MM.1S (cell line): ENCODE results near the gene PLXND1.

Source experiments
- DNase-seq: peaks from one replicate; pipeline ENCODE4 v3.0.0-alpha.2; 2015
- H2AFZ ChIP-seq: fragments of 300-600 bp; sonication (generic); 2 replicates; pipeline ENCODE4 v1.6.0; 2016; ENCODE audit warnings: antibody characterized with exemption, low read length
- H3F3A ChIP-seq: fragments of 300-600 bp; sonication (generic); 2 replicates; pipeline ENCODE4 v1.6.1; 2016; ENCODE audit warnings: mild to moderate bottlenecking, antibody characterized with exemption, low read length, moderate library complexity, mixed read lengths; ENCODE audit not compliant: insufficient read depth
- H3K27ac ChIP-seq: fragments of 300-600 bp; sonication (generic); 2 replicates; pipeline ENCODE4 v1.5.1; 2016; ENCODE audit warnings: mild to moderate bottlenecking, low read length
- H3K27me3 ChIP-seq: fragments of 300-600 bp; sonication (generic); replicated peaks from 2 replicates; pipeline ENCODE4 v1.6.0; 2016; ENCODE audit warnings: low read length; ENCODE audit not compliant: insufficient read depth
- H3K36me3 ChIP-seq: fragments of 300-600 bp; sonication (generic); replicated peaks from 2 replicates; pipeline ENCODE4 v1.6.1; 2016; ENCODE audit warnings: mild to moderate bottlenecking, low read length, mixed read lengths; ENCODE audit not compliant: insufficient read depth
- H3K4me1 ChIP-seq: fragments of 300-600 bp; sonication (generic); 2 replicates; pipeline ENCODE4 v1.6.1; 2016; ENCODE audit warnings: low read length, mixed read lengths
- H3K4me2 ChIP-seq: fragments of 300-600 bp; sonication (generic); 2 replicates; pipeline ENCODE4 v1.6.0; 2016; ENCODE audit warnings: low read depth, low read length
- H3K4me3 ChIP-seq: fragments of 300-600 bp; sonication (generic); 2 replicates; pipeline ENCODE4 v1.5.1; 2016; ENCODE audit warnings: low read length, mixed read lengths
- H3K79me2 ChIP-seq: fragments of 300-600 bp; sonication (generic); 2 replicates; pipeline ENCODE4 v1.6.1; 2016; ENCODE audit warnings: mixed run types, low read length, mixed read lengths
- H3K9ac ChIP-seq: fragments of 300-600 bp; sonication (generic); 2 replicates; pipeline ENCODE4 v1.6.1; 2016; ENCODE audit warnings: low read length, mixed read lengths
- H3K9me2 ChIP-seq: fragments of 300-600 bp; sonication (generic); replicated peaks from 2 replicates; pipeline ENCODE4 v1.6.1; 2016; ENCODE audit warnings: mild to moderate bottlenecking, low read length, mixed read lengths; ENCODE audit not compliant: insufficient read depth
- H3K9me3 ChIP-seq: fragments of 300-600 bp; sonication (generic); replicated peaks from 2 replicates; pipeline ENCODE4 v1.6.1; 2016; ENCODE audit warnings: mild to moderate bottlenecking, low read length, mixed read lengths; ENCODE audit not compliant: insufficient read depth
- H4K20me1 ChIP-seq: fragments of 300-600 bp; sonication (generic); 2 replicates; pipeline ENCODE4 v1.6.1; 2016; ENCODE audit warnings: mild to moderate bottlenecking, low read length, moderate library complexity, mixed read lengths; ENCODE audit not compliant: insufficient read depth
- CTCF ChIP-seq: fragments of 300-600 bp; sonication (generic); IDR thresholded peaks from 2 replicates; pipeline ENCODE4 v1.5.1; 2016; ENCODE audit warnings: antibody characterized with exemption, low read length, mixed read lengths
- EZH2 ChIP-seq: fragments of 300-600 bp; sonication (generic); optimal IDR thresholded peaks from 2 replicates; pipeline ENCODE3; 2017; ENCODE audit warnings: low read depth, mild to moderate bottlenecking, antibody characterized with exemption, low read length, mixed read lengths
- EZH2phosphoT487 ChIP-seq: fragments of 300-600 bp; sonication (generic); IDR thresholded peaks from 2 replicates; pipeline ENCODE4 v1.6.1; 2018; ENCODE audit warnings: antibody characterized with exemption, low read length

PLXND1 gene

GRCh38 chr3:129632056-129632455 is 25.6 kb upstream of the PLXND1 start:
- H3F3A ChIP-seq = peaks cover 2% of the 10 kb centered on the region; the same call in 1 of the 2 replicates
- no peaks in the 10 kb centered on the region for H3K79me2 ChIP-seq
- no peak overlapping the region for H3K9ac ChIP-seq
- H3K9me2 ChIP-seq = no peaks in the 10 kb centered on the region
- no peak for DNase-seq
- no peak overlapping the region for H3K27ac ChIP-seq
- no peaks in the 10 kb centered on the region for H3K36me3 ChIP-seq
- H3K4me3 ChIP-seq = no peak overlapping the region
- no peak for TF ChIP-seq CTCF
- no peak for TF ChIP-seq EZH2
- no peak for TF ChIP-seq EZH2phosphoT487
- no peak overlapping the region for H3K4me2 ChIP-seq
- H4K20me1 ChIP-seq = no peaks in the 10 kb centered on the region
- H3K27me3 ChIP-seq = no peaks in the 10 kb centered on the region
- H2AFZ ChIP-seq = no peak overlapping the region
- H3K4me1 ChIP-seq = no peaks in the 10 kb centered on the region
- H3K9me3 ChIP-seq = no peaks in the 10 kb centered on the region

GRCh38 chr3:129629011-129629410 is 22.5 kb upstream of the PLXND1 start:
- no peak for DNase-seq
- Histone ChIP-seq H3K36me3 (no peaks in the 10 kb centered on the region), H2AFZ (no peak overlapping the region), H3K27ac (no peak overlapping the region), H3K4me1 (peaks cover 5% of the 10 kb centered on the region), H4K20me1 (no peaks in the 10 kb centered on the region), H3K4me2 (no peak overlapping the region), H3K9ac (no peak overlapping the region), H3F3A (peaks cover 4% of the 10 kb centered on the region; the same call in 1 of the 2 replicates), H3K79me2 (no peaks in the 10 kb centered on the region), H3K9me2 (no peaks in the 10 kb centered on the region), H3K27me3 (no peaks in the 10 kb centered on the region), H3K4me3 (no peak overlapping the region), H3K9me3 (no peaks in the 10 kb centered on the region)
- TF ChIP-seq EZH2 (no peak), CTCF (no peak), EZH2phosphoT487 (no peak)

GRCh38 chr3:129628169-129628522 is 21.7 kb upstream of the PLXND1 start:
- Histone ChIP-seq H3F3A (peaks cover 4% of the 10 kb centered on the region; the same call in 1 of the 2 replicates), H3K9me2 (no peaks in the 10 kb centered on the region), H3K27me3 (no peaks in the 10 kb centered on the region), H3K9me3 (no peaks in the 10 kb centered on the region), H3K4me1 (peaks cover 5% of the 10 kb centered on the region), H4K20me1 (no peaks in the 10 kb centered on the region), H3K4me2 (peak overlapping the region; percentile 100), H2AFZ (peak overlapping the region; percentile 77), H3K9ac (peak overlapping the region; percentile 77; the same call in 1 of the 2 replicates), H3K27ac (no peak overlapping the region), H3K36me3 (no peaks in the 10 kb centered on the region), H3K79me2 (no peaks in the 10 kb centered on the region), H3K4me3 (peak overlapping the region; percentile 80)
- no peak for DNase-seq
- no peak for TF ChIP-seq CTCF
